Kidney glomerular epithelial cell (primary cell): Measurements from ENCODE around the gene HMGXB3.

ENCODE experiments used
- DNase-seq: peaks from one replicate; lab custom pipeline; 2025; lab: John Stamatoyannopoulos, UW

HMGXB3 gene

DNA sequence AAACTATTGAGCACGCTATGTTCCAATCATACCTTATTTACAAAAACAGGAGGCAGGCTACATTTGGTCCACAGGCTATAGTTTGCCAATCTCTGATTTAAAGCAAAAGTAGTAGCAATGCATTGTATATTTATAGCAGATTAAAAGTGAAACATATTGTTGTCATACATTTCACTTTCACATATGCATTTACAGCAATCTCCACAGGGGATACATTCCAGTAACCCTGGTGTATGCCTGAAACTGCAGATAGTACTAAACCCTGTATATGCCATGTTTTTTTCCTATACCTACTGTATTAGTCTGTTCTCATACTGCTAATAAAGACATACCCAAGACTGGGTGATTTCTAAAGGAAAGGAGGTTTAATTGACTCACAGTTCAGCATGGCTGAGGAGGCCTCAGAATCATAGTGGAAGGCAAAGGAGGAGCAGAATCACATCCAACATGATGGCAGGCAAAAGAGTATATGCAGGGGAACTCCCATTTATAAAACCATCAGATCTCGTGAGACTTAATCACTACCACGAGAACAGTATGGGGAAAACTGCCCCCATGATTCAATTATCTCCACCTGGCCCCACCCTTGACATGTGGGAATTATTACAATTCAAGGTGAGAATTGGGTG is 91.7 kb downstream of the HMGXB3 start:
- no peak for DNase-seq

- DNase-seq: no peak
Observed at GRCh38 chr5:150097152-150097551, 96.6 kb downstream of the HMGXB3 start.

DNA sequence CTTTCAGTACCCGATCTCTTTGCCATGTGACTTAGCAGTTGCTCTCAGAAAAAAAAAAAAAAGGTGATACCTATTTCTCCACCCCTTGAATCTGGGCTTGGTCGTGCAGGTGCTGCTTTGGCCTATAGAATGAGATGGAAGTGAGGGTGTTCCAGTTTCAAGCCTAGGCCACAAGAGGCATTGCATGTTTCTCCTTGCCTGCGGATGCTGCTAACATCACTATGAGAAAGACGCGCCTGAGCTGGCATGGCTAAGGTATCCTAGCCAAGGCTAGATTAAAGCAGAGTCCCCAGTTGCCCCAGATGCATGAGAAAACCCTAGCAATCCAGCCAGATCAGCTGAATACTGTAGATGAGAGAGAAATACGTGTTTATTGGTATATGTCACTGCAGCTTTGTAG is 100.5 kb downstream of the HMGXB3 start:
- DNase-seq: no peak
